ENCODE data around the gene MYL4.
A peak's percentile ranks its signal among the peaks of the same experiment; 100 is the strongest.
"Not testable (repeated sequence)": the region's sequence is repeated elsewhere in the genome, so short reads cannot be mapped to it uniquely, and the experiment has no call there.

The MYL4 gene

DNA sequence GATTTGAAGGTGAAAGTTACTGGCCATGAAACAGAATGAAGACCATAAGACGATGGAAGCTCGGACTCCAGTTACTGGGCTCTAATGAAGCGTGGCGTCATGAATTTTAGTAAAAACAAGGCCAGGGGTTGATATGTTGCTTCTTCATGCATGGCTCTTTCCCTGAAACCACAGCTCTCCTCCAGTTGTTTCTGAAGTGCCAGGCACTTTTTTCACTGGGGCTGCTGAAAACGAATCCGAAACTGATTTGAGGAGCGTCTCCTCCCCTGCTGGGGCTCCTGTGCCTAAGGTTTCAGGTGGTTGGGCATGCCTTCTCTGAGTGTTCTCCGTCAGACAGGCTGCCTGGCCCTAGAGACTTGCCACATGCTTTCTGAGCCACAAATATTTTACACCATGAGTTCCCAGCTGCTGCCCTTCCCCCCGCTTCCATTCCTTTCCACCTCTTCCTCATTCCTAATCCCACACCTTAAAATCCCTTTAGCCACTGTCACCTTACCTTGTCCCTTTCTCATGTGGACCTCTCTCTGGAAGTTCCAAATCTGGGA is 3.7 kb upstream of the MYL4 start:
- Histone ChIP-seq H3K4me3 (ENCODE audit: low read depth in 1 of 5, low read length in 5 of 5) (peak overlapping the region in 3 of 5 donors; percentile 17 to 46 (median 24)), H3K4me1 (ENCODE audit: control insufficient read depth in 5 of 5, insufficient read depth in 5 of 5, low read length in 5 of 5) (peaks cover 4 to 41% (median 34%) of the 10 kb centered on the region in 5 donors), H3K27ac (ENCODE audit: low read depth, low read length) (peak overlapping the region; percentile 56), H3K27me3 (ENCODE audit: control insufficient read depth in 5 of 5, insufficient read depth in 4 of 5, low read length in 5 of 5) (no peaks in the 10 kb centered on the region), H3K36me3 (ENCODE audit: control insufficient read depth in 5 of 5, insufficient read depth in 5 of 5, low read length in 5 of 5) (no peaks in the 10 kb centered on the region), H3K9me3 (ENCODE audit: control insufficient read depth in 5 of 5, low read length in 5 of 5) (no peaks in the 10 kb centered on the region), H3K9ac (ENCODE audit: low read length in 5 of 5) (peak overlapping the region in 1 of 5 donors; percentile 40)

DNA sequence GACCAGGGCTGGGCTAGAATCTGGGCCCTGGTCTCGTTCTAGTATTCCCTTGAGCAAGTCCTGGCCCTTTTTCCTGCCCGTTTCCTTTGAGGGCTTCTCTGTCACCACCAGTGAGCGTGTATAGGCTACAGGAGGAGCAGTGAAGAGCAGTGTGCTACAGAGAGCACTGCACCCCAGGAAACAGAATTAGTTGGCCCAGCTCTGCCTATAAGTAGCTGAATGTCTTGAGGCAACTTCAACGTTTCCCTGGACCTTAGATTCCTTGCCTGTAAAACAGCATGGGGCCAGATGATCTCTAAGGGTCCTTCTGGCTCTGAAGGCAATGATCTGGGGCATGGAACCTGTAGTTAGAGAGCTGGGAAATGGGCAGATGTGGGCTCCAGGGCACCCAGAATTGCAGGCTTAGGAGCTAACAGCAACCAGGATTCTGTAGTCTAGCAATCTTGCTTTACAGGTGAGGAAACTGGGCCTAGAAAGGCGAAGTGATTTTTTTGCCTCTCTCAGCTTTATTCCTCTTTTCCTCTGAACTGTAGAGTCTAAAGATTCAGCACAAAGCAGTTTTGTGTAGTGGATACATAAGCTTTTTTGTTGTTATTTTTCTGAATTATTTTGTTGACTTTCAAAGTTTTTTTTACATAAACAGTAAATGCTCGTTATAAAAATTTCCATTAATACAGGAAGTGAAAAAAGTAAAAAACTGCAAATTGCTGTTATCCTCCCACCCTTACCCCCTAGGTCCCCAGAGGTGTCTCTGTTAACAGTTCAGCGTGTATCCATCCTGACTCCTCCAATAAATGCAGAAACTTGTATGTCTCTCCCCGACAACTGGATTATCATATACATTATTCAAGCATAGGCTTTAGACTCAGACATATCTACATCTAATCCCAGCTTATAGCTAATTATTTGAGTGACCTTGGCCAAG is 1.7 kb upstream of the MYL4 start:
- Histone ChIP-seq H3K4me1 (ENCODE audit: control insufficient read depth in 5 of 5, insufficient read depth in 5 of 5, low read length in 5 of 5) (peaks cover 4 to 41% (median 34%) of the 10 kb centered on the region in 5 donors), H3K4me3 (ENCODE audit: low read depth in 1 of 5, low read length in 5 of 5) (no peak overlapping the region), H3K9me3 (ENCODE audit: control insufficient read depth in 5 of 5, low read length in 5 of 5) (no peaks in the 10 kb centered on the region), H3K9ac (ENCODE audit: low read length in 5 of 5) (no peak overlapping the region), H3K27me3 (ENCODE audit: control insufficient read depth in 5 of 5, insufficient read depth in 4 of 5, low read length in 5 of 5) (no peaks in the 10 kb centered on the region), H3K27ac (ENCODE audit: low read depth, low read length) (no peak overlapping the region), H3K36me3 (ENCODE audit: control insufficient read depth in 5 of 5, insufficient read depth in 5 of 5, low read length in 5 of 5) (no peaks in the 10 kb centered on the region)

GRCh38 chr17:47209499-47209898 is 351 bp downstream of the MYL4 start:
- H3K4me1 ChIP-seq (ENCODE audit: control insufficient read depth in 5 of 5, insufficient read depth in 5 of 5, low read length in 5 of 5) = peaks cover 4 to 31% (median 23%) of the 10 kb centered on the region in 5 donors
- no peaks in the 10 kb centered on the region for H3K9me3 ChIP-seq (ENCODE audit: control insufficient read depth in 5 of 5, low read length in 5 of 5)
- no peaks in the 10 kb centered on the region for H3K27me3 ChIP-seq (ENCODE audit: control insufficient read depth in 5 of 5, insufficient read depth in 4 of 5, low read length in 5 of 5)
- no peak overlapping the region for H3K9ac ChIP-seq (ENCODE audit: low read length in 5 of 5)
- H3K36me3 ChIP-seq (ENCODE audit: control insufficient read depth in 5 of 5, insufficient read depth in 5 of 5, low read length in 5 of 5) = no peaks in the 10 kb centered on the region
- no peak overlapping the region for H3K4me3 ChIP-seq (ENCODE audit: low read depth in 1 of 5, low read length in 5 of 5)
- no peak overlapping the region for H3K27ac ChIP-seq (ENCODE audit: low read depth, low read length)

GRCh38 chr17:47210105-47210504 is 957 bp downstream of the MYL4 start:
- Histone ChIP-seq H3K36me3 (ENCODE audit: control insufficient read depth in 5 of 5, insufficient read depth in 5 of 5, low read length in 5 of 5) (no peaks in the 10 kb centered on the region), H3K4me3 (ENCODE audit: low read depth in 1 of 5, low read length in 5 of 5) (no peak overlapping the region), H3K9me3 (ENCODE audit: control insufficient read depth in 5 of 5, low read length in 5 of 5) (no peaks in the 10 kb centered on the region), H3K27me3 (ENCODE audit: control insufficient read depth in 5 of 5, insufficient read depth in 4 of 5, low read length in 5 of 5) (no peaks in the 10 kb centered on the region), H3K9ac (ENCODE audit: low read length in 5 of 5) (no peak overlapping the region), H3K27ac (ENCODE audit: low read depth, low read length) (no peak overlapping the region), H3K4me1 (ENCODE audit: control insufficient read depth in 5 of 5, insufficient read depth in 5 of 5, low read length in 5 of 5) (peaks cover under 1 to 25% (median 17%) of the 10 kb centered on the region in 5 donors)

DNA sequence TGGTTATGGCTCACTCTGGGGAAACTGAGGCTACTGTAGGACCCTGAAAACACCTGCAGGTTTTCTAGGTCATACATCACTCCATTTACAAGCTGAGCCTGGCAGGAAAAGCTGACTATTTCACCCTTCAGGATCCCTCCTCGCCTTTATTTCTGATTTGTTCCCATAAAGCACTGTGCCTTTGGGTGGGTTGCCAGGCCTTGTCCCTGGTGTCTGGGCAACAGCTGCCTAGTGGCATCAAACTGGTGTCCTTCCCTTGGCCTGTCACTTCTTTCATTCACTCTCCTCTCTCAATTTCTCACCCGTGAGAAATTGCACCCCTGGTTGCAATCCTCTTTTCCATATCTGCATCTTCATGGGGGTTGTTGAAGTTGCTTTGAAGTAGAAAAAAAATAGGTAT is 1.6 kb downstream of the MYL4 start:
- H3K27ac ChIP-seq (ENCODE audit: low read depth, low read length) = no peak overlapping the region
- no peaks in the 10 kb centered on the region for H3K27me3 ChIP-seq (ENCODE audit: control insufficient read depth in 5 of 5, insufficient read depth in 4 of 5, low read length in 5 of 5)
- no peak overlapping the region for H3K4me3 ChIP-seq (ENCODE audit: low read depth in 1 of 5, low read length in 5 of 5)
- H3K9me3 ChIP-seq (ENCODE audit: control insufficient read depth in 5 of 5, low read length in 5 of 5) = no peaks in the 10 kb centered on the region
- no peaks in the 10 kb centered on the region for H3K36me3 ChIP-seq (ENCODE audit: control insufficient read depth in 5 of 5, insufficient read depth in 5 of 5, low read length in 5 of 5)
- peaks cover 0 to 18% (median 10%) of the 10 kb centered on the region in 5 donors for H3K4me1 ChIP-seq (ENCODE audit: control insufficient read depth in 5 of 5, insufficient read depth in 5 of 5, low read length in 5 of 5)
- no peak overlapping the region for H3K9ac ChIP-seq (ENCODE audit: low read length in 5 of 5)

- Histone ChIP-seq H3K4me1 (ENCODE audit: control insufficient read depth in 5 of 5, insufficient read depth in 5 of 5, low read length in 5 of 5) (peaks cover 0 to 7% (median 0%) of the 10 kb centered on the region in 5 donors), H3K27ac (ENCODE audit: low read depth, low read length) (no peak overlapping the region), H3K27me3 (ENCODE audit: control insufficient read depth in 5 of 5, insufficient read depth in 4 of 5, low read length in 5 of 5) (no peaks in the 10 kb centered on the region), H3K4me3 (ENCODE audit: low read depth in 1 of 5, low read length in 5 of 5) (no peak overlapping the region), H3K36me3 (ENCODE audit: control insufficient read depth in 5 of 5, insufficient read depth in 5 of 5, low read length in 5 of 5) (no peaks in the 10 kb centered on the region), H3K9ac (ENCODE audit: low read length in 5 of 5) (no peak overlapping the region), H3K9me3 (ENCODE audit: control insufficient read depth in 5 of 5, low read length in 5 of 5) (no peaks in the 10 kb centered on the region)
Measured at GRCh38 chr17:47212458-47212857, 3.3 kb downstream of the MYL4 start.

- no peak overlapping the region for H3K9ac ChIP-seq (ENCODE audit: low read length in 5 of 5)
- H3K36me3 ChIP-seq (ENCODE audit: control insufficient read depth in 5 of 5, insufficient read depth in 5 of 5, low read length in 5 of 5) = no peaks in the 10 kb centered on the region
- no peaks in the 10 kb centered on the region for H3K9me3 ChIP-seq (ENCODE audit: control insufficient read depth in 5 of 5, low read length in 5 of 5)
- peaks cover 0 to 11% (median 0%) of the 10 kb centered on the region in 5 donors for H3K4me1 ChIP-seq (ENCODE audit: control insufficient read depth in 5 of 5, insufficient read depth in 5 of 5, low read length in 5 of 5)
- H3K27ac ChIP-seq (ENCODE audit: low read depth, low read length) = no peak overlapping the region
- H3K27me3 ChIP-seq (ENCODE audit: control insufficient read depth in 5 of 5, insufficient read depth in 4 of 5, low read length in 5 of 5) = no peaks in the 10 kb centered on the region
- H3K4me3 ChIP-seq (ENCODE audit: low read depth in 1 of 5, low read length in 5 of 5) = no peak overlapping the region
Measured at GRCh38 chr17:47213540-47213939, 4.4 kb downstream of the MYL4 start.

DNA sequence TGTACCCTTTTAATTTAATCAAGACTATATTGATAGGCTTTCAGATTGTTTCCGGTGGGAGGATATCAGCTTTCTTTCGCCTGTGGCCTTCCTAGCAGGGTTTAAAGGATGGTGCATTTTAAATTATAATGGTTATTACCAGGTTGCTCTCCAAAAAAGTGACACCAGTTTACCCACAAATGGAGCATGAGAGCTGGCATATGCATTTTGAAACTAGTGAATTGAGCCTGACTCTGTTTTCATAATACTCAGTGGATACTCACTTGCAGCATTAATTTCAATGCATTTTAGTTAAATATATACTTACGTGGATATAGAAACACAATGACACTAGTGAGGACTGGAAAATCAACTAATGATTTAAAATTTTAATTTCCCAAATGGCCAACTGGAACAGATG is 5.8 kb downstream of the MYL4 start:
- H3K36me3 ChIP-seq (ENCODE audit: control insufficient read depth in 5 of 5, insufficient read depth in 5 of 5, low read length in 5 of 5) = no peaks in the 10 kb centered on the region
- H3K27me3 ChIP-seq (ENCODE audit: control insufficient read depth in 5 of 5, insufficient read depth in 4 of 5, low read length in 5 of 5) = no peaks in the 10 kb centered on the region
- no peak overlapping the region for H3K27ac ChIP-seq (ENCODE audit: low read depth, low read length)
- H3K4me3 ChIP-seq (ENCODE audit: low read depth in 1 of 5, low read length in 5 of 5) = no peak overlapping the region
- H3K4me1 ChIP-seq (ENCODE audit: control insufficient read depth in 5 of 5, insufficient read depth in 5 of 5, low read length in 5 of 5) = peaks cover 0 to 17% (median 0%) of the 10 kb centered on the region in 5 donors
- no peak overlapping the region for H3K9ac ChIP-seq (ENCODE audit: low read length in 5 of 5)
- H3K9me3 ChIP-seq (ENCODE audit: control insufficient read depth in 5 of 5, low read length in 5 of 5) = no peaks in the 10 kb centered on the region

GRCh38 chr17:47216821-47217220 is 7.7 kb downstream of the MYL4 start:
- H3K36me3 ChIP-seq (ENCODE audit: control insufficient read depth in 5 of 5, insufficient read depth in 5 of 5, low read length in 5 of 5); H3K27ac ChIP-seq (ENCODE audit: low read depth, low read length); H3K9ac ChIP-seq (ENCODE audit: low read length in 5 of 5); H3K27me3 ChIP-seq (ENCODE audit: control insufficient read depth in 5 of 5, insufficient read depth in 4 of 5, low read length in 5 of 5); H3K4me3 ChIP-seq (ENCODE audit: low read depth in 1 of 5, low read length in 5 of 5); H3K9me3 ChIP-seq (ENCODE audit: control insufficient read depth in 5 of 5, low read length in 5 of 5): not testable (repeated sequence)
- H3K4me1 ChIP-seq (ENCODE audit: control insufficient read depth in 5 of 5, insufficient read depth in 5 of 5, low read length in 5 of 5) = peaks cover 0 to 14% (median 0%) of the 10 kb centered on the region in 5 donors

DNA sequence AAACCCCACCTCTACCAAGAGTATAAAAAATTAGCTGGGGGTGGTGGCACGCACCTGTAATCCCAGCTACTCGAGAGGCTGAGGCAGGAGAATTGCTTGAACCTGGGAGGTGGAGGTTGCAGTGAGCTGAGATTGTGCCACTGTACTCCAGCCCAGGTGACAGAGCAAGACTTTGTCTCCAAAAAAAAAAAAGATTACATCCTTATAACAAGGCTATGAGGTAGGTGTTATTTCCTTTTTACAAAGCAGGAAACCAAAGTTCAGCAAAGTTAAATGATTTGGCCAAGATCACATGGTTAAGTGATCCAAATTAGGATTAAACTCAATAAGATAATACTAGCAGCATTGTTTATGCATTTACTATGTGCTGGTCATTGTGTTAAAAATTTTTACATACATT is 8.1 kb downstream of the MYL4 start:
- H3K27me3 ChIP-seq (ENCODE audit: control insufficient read depth in 5 of 5, insufficient read depth in 4 of 5, low read length in 5 of 5); H3K4me3 ChIP-seq (ENCODE audit: low read depth in 1 of 5, low read length in 5 of 5); H3K36me3 ChIP-seq (ENCODE audit: control insufficient read depth in 5 of 5, insufficient read depth in 5 of 5, low read length in 5 of 5); H3K9ac ChIP-seq (ENCODE audit: low read length in 5 of 5); H3K9me3 ChIP-seq (ENCODE audit: control insufficient read depth in 5 of 5, low read length in 5 of 5); H3K27ac ChIP-seq (ENCODE audit: low read depth, low read length): not testable (repeated sequence)
- H3K4me1 ChIP-seq (ENCODE audit: control insufficient read depth in 5 of 5, insufficient read depth in 5 of 5, low read length in 5 of 5) = peaks cover 0 to 14% (median 0%) of the 10 kb centered on the region in 5 donors
